ENCODE measurements around the gene ZNF316.

Gene ZNF316

DNA sequence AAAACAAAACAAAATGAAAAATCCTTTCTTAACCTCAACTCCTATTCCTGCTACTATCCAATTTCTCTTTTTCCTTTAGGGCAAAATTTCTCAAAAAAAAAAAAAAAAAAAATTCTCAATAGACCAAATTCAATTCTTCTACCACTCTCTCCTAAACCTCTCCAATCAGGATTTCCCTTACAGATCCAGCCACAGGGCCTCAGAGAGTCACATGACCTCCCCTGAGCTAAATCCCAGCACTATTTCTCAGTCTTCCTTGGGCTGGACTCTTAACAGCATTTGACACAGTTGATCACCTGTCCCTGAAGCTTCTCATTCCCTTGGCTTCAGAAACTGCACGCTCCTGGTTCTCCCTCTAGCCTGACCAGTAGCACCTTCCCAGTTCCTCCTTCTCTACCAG, 64.7 kb downstream of the ZNF316 start:
- no peak for DNase-seq

All from activated naive CD4-positive, alpha-beta T cell treated with Interleukin-2 at 50 U/mL for 16 hours (primary cell).